Activated CD4-positive, alpha-beta T cell treated with anti-CD3 and anti-CD28 coated beads, Interleukin-2, amount 50 U/mL, for 48 hours (primary cell): Measurements from ENCODE around the gene TBK1.

ENCODE experiments used
- DNase-seq, 2 experiments: peaks; one replicate each; pipeline ENCODE4 v3.0.0-alpha.2; 2020

Gene TBK1

DNA sequence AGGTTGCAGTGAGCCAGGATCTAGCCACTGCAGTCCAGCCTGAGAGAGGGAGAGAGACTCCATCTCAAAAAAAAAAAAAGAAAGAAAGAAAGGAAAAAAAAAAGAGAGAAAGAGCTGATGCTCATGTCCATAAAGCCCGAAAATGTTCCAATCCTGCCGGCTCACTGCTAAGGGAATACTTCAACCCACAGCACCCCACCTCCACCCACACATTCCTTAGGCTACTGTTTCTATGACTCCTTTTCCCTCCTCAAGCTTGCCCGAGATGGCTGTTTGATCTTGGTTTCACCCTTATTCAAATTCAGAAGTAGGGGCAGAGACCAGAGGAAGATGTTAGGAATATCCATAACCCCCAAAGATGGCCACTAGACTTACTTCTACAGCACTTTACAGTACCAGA is 98.8 kb downstream of the TBK1 start:
- no peak for DNase-seq

DNA sequence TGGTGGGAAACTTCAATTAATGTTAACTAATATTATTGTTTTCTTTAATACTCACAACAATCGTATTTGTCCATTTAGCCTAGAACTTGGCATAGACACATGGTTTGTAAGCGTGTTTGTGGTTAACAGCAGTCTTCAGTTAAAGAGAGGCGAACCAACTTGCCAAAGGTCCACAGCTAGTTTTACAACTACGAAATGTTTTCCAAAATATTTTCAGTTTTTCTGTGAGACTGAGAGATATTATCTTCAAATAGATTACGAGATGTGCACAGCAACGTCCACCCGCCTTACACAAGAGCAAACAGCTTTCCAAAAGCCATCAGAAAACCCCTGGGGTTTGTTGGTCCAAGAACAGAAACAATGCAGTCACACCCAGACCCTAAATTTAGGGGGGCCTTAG is 99.8 kb downstream of the TBK1 start:
- no peak for DNase-seq
